Inflammatory macrophage treated with lipopolysaccharide for 1 hour (primary cell): ENCODE data around the gene CTSA.

Source experiments
- DNase-seq, 2 donors: peaks; one replicate each; pipeline ENCODE4 v3.0.0-alpha.2; 2020 to 2022

The CTSA gene

DNA sequence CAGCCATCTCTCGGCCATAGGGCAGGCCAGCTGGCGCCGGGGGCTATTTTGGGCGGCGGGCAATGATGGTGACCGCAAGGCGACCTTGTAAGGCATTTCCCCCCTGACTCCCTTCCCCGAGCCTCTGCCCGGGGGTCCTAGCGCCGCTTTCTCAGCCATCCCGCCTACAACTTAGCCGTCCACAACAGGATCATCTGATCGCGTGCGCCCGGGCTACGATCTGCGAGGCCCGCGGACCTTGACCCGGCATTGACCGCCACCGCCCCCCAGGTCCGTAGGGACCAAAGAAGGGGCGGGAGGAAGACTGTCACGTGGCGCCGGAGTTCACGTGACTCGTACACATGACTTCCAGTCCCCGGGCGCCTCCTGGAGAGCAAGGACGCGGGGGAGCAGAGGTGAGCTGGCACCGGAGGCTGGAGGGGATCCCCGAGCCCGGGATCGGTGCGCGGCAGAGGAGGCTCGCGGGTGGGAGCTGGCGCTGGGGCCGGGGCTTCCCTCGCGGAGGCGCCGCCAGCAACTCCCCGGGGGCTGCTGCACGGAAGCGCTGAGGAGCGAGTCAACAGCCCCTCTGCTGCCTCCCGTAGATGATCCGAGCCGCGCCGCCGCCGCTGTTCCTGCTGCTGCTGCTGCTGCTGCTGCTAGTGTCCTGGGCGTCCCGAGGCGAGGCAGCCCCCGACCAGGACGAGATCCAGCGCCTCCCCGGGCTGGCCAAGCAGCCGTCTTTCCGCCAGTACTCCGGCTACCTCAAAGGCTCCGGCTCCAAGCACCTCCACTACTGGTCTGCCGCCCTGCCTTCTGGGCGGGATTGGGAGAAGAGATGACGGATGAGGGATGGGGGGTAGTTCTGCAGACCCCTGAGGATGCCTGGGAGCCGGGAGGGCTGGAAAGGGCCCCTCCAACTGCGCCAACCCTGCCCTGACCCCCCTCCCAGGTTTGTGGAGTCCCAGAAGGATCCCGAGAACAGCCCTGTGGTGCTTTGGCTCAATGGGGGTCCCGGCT, at the start of gene CTSA, which contains the start of gene NEURL2:
Gene CTSA, plus strand, starts transcription at position 351 of the 999 bp plus-strand sequence. Its CDS starts 234 bp downstream, at position 585.
Gene NEURL2, minus strand, starts transcription at position 224 of the 999 bp plus-strand sequence. Its CDS starts 217 bp downstream, at position 7.
- DNase-seq = peak; percentile 60 to 70

GRCh38 chr20:45841407-45842129, 49.6 kb upstream of the CTSA start:
- no peak for DNase-seq

DNA sequence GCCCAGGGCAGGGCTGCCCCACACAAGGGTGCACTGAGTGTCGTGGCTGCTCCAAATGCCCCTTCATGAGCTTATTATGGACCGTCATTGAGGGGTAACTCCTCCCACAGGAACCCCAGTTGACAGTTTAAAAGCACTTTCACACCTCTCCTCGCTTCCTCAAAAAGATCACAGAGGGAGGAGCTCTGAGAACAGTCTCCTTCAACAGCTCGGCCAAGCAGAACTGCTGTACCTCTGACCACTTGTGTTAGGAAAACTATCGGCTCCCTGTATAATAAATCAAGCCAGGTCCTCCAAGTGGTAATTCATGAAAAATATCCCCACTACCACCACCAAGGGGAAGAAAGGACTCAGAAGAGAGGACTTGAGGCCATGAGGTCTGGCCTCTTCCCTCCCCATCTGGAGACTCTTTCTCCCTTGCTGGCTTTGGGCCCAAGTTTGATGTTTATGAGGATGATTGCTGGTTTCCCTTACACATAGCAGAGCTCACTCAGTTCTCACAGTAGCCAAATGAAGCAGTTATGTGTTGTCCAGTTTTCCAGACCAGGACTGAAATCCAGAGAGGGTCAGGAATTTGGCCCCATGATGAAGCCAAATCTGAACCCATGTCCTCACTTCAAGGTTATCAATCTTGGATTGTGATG, 48.8 kb upstream of the CTSA start:
- peak in 1 of 2 donors; percentile 29 for DNase-seq

DNA sequence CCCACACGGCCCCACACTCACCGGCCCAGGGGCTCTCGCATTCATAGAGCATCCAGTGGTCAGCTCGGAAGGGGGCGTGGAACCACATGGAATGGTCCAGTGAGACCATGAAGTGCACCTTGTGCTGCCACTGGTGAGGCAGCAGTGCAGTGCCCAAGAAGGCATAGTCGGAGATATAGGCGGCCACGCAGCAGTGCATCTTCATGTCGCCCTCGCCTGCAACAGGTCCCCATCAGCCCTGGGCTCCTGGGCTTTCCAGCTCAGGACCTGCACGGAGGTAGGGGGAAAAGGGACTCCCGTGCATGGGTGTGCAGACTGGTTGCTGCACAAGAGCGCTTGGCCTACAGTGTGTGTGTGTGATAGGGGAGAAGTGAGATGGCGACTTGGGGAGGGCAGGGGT, 47.6 kb upstream of the CTSA start:
- no peak for DNase-seq

- DNase-seq = no peak
Observed at GRCh38 chr20:45845452-45845851, 45.7 kb upstream of the CTSA start.

DNA sequence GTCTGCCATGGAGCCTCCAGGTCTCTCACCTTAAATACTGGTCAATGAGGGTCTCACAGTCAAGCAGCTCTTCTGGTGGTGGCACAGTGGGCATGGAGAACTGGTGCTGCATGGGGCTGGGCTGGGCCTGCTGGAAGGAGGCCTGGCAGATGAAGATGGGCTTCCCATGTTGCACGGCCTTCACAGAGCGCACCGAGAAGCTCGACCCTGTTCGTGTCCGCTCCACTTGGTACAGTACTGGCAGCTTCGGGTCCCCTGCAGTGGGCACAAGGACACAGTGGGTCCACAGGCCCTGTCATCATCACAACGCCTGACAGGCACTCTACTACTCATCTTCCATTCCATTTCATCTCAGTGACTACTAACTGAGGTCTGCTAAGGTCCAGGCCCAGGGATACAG, 42.7 kb upstream of the CTSA start:
- no peak for DNase-seq

GRCh38 chr20:45848969-45849582, 42.1 kb upstream of the CTSA start:
- DNase-seq = no peak

GRCh38 chr20:45850238-45850637, 40.9 kb upstream of the CTSA start:
- DNase-seq = no peak

GRCh38 chr20:45850926-45851325, 40.2 kb upstream of the CTSA start:
- no peak for DNase-seq

DNA sequence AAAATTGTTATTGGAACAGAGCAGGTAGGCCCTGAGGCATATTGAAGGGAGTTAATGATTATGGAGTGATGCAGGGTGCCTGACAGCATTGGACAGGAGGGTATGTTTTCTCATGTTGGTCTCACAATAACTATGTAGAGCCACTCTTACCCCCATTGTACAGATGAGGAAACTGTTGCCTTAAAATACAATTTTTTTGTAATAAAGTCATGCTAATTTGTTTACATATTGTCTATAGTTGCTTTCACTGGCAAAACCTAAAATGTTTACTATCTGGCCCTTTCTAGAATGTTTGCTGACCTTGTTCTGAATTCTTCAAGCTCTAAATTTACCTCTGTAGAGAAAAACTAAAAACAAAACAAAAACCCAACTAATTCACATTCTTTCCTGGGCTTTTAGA, 39.6 kb upstream of the CTSA start:
- DNase-seq = no peak

GRCh38 chr20:45852326-45852725, 38.8 kb upstream of the CTSA start:
- no peak for DNase-seq

DNA sequence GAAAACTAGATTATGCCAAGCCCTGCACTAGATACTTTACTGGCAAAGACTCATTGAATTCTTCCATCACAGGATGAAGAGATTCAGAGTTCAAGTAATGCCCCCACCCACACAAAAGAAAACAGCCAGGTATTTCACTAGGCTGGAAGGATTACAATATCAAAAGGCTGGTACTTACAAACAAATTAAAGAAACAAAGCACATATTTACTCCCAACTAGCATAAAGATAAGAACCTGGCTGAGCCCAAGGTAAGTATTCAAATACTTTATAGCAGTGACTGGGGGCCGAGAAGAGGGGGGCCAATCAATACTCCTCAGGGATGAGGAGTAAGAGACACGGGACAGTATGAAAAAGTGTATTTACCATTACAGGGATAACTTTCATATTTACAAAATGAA, 37.7 kb upstream of the CTSA start:
- DNase-seq = no peak

DNA sequence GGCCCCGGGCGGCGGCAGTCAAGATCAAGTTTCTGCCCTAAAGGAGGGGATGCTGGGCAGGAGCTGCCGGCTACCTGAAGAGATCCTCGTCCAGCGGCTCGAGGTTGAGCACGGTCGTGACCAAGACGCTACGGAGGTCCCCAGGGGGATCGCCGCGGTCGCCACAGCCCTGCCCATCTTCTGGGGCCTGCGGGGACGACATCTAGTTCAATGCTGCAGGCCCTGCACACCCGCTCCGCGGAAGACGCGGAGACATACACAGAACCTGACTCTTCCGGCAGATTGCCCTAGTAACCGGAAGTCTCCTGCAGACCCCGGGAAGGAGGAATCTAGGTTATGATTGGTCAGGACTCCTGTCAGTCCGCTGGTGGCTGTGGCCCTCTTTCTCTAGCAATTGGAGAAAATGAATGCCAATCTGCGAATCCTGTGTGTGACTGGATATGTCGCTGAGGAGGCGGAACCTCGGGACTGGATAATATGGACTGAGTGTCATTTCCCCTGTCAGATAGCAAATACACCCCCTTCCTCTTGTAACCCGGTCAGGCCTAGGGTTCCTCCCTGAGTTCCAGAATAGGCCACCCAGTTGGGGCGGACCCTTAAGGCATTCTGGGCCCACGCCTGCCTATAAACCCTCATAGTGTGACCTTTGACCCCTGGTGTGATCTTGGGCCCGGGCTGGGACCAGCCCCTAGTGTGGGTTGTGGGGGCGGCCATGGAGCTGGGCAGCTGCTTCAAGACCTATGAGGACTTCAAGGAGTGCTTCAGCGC, 33.8 kb upstream of the CTSA start, which contains the start of the genes ACOT8 and ZSWIM3:
Gene ACOT8, minus strand, starts transcription at position 279 of the 768 bp plus-strand sequence. Its CDS starts 77 bp downstream, at position 202.
Gene ZSWIM3, plus strand, starts transcription at position 501 of the 768 bp plus-strand sequence. Its CDS starts 212 bp downstream, at position 713.
- peak; percentile 100 for DNase-seq

GRCh38 chr20:45857882-45858216, 33.3 kb upstream of the CTSA start:
- DNase-seq = no peak

- no peak for DNase-seq
Observed at GRCh38 chr20:45859916-45860315, 31.2 kb upstream of the CTSA start.

DNA sequence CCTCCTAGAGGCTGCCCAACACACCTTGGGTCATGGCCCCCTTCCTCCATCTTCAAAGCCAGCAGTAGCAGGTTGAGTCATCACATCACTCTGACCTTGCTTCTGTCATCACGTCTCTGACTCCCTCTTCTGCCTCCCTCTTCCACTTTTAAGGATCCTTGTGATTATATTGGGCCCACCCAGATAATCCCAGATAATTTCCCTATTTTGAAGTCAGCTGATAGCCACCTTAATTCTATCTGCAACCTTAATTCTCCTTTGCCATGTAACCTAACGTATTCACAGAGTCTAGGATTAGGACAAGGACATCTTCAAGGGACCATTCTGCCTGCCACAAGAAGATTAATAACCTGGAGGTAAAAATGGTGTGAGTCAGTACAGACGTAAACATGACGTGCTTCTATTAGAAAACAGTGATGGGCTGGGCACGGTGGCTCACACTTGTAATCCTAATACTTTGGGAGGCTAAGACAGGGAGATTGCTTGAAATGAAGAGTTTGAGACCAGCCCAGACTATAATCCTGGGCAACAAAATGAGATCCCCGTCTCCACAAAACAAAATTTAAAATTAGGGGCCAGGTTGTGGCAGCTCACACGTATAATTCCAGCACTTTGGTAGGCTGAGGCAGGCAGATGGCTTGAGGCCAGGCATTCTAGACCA, 30.4 kb upstream of the CTSA start:
- no peak for DNase-seq

DNA sequence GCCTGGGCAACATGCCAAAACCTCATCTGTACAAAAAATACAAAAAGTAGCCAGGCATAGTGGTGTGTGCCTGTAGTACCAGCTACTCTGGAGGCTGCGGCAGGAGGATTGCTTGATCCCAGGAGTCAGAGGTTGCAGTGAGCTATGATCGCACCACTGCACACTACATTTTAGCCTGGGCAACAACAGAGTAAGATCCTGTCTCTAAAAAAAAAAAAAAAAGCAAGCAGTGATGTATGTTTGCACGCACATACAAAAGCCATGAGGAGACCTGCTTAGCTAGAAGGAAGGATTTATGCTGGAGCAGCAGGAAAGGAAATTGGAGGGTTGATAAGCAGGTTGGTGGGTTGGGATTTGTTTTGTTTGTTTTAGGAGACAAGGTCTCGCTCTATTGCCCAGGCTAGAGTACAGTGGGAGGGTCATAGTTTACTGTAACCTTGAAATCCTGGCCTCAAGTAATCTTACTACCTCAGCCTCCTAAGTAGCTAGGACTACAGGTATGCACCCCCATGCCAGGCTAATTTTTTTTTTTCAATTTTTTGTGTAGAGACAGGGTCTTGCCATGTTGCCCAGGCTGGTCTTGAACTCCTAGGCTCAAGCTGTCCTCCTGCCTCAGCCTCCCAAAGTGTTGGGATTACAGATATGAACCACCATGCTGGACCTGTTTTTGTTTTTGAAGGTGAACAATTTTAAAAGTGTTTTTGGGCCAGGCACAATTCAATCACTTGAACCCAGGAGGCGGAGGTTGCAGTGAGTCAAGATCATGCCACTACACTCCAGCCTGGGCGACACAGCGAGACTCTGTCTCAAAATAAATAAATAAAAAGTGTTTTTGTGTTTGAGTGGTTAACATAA, 29.7 kb upstream of the CTSA start:
- no peak for DNase-seq

DNA sequence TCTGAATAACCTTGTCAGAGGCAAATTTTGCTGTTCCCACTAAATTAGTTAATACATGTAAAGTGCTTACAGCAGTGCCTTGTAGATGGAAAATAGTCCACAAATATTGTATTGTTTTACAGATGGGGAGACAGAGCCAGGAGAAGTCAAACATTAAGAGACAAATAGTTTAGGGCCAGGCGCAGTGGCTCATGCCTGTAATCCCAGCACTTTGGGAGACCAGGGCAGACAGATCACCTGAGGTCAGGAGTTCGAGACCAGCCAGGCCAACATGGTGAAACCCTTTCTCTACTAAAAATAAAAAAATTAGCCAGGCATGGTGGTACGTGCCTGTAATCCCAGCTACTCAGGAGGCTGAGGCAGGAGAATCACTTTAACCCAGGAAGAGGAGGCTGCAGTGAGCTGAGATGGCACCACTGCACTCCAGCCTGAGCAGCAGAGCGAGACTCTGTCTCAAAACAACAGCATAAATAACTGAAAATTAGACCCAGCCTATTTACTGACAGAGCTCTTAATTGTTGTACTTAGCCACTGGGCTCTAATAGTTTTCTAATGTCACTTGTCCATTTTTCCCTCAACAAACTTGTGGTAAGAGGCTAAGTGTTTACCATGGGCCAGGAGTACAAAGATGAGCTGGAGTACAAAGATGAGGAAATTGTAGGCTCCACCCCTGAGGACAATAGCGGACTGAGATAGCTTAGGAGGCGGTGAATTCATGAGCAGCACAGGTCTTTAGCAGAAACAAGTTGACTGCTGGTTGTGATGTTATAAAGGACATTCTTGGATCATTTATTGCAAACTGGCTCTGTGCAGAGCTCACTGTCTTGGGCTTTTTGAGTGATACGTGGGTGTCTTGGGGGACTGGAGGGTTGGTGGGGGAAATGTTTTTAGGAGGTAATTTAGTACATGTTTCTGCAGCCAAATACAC, 27.3 kb upstream of the CTSA start:
- DNase-seq = no peak

DNA sequence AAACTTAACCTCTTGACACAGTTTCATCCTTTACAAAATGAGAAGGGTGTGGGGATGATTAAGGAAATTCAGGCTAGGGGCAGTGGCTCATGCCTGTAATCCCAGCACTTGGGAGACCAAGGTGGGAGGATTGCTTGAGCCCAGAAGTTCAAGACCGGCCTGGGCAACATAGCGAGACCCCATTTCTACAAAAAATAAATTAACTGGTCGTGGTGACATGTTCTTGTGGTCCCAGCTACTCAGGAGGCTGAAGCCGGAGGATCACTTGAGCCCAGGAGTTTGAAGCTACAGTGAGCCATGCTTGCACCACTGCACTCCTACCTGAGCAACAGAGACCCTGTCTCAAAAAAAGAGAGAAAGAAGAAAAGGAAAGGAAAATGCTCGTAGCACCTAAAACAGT, 24.7 kb upstream of the CTSA start:
- DNase-seq = no peak
